GM20431 (cell line): ENCODE measurements around the gene HNMT.
"Not testable (repeated sequence)": the region's sequence is repeated elsewhere in the genome, so short reads cannot be mapped to it uniquely, and the experiment has no call there.

Experiments
- in situ Hi-C: fragments of 300-500 bp; cut with MseI, MboI; formaldehyde crosslinking; loops from one replicate; pipeline ENCODE4 v1.15.0; 2020; ENCODE audit warnings: low sequenced_read_pairs; ENCODE audit not compliant: unreplicated experiment

The HNMT gene

DNA sequence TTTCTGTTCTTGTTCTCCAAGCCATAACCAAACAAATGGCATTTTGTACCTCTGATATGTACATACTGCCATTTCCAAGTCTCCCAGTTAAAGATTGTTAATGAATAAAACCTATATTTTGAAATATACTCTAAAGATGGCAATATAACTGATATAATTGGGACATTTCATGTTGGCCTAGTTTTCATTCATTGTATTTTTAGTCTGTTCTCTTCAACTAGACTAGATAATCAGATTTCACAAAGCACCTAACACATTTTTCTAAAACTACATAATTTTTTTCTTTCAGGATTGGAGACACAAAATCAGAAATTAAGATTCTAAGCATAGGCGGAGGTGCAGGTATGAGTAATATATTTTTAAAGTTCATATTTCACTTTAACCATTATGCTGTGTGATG, 5.6 kb downstream of the HNMT start:
- in situ Hi-C loops, result no loop called here

DNA sequence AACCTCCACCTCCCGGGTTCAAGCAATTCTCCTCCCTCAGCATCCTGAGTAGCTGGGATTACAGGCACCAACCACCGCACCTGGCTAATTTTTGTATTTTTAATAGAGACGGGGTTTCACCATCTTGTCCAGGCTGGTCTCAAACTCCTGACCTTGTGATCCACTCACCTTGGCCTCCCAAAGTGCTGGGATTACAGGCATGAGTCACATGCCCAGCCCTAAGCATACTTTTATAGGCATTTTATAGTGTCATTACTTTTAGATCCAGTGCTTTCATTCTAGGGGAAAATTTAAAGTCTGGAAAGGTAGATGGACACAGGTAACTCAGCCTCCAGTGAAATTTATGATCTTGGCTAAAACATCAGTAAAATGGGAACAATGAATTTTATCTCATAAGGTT, 7.0 kb downstream of the HNMT start:
- in situ Hi-C loops, result not testable (repeated sequence)

DNA sequence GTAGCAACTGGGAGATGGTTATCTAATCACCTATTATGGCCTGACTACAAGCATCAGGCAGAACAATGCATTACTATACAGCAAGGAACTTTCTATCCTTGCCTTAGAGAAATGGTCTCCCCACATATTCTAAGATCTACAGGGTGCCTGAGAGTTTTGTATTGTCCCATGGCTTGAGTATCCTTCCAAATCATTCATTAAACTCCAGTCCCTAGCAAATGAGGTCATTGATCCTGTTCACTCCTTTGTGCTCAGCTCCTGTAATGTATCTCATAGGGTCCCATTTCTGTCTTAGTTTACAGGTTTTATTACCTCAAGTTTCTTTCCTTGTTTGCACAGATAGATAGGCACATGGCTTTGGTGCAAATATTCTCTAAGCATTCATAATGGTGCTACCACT, 9.0 kb downstream of the HNMT start:
- in situ Hi-C loops, result no loop called here

DNA sequence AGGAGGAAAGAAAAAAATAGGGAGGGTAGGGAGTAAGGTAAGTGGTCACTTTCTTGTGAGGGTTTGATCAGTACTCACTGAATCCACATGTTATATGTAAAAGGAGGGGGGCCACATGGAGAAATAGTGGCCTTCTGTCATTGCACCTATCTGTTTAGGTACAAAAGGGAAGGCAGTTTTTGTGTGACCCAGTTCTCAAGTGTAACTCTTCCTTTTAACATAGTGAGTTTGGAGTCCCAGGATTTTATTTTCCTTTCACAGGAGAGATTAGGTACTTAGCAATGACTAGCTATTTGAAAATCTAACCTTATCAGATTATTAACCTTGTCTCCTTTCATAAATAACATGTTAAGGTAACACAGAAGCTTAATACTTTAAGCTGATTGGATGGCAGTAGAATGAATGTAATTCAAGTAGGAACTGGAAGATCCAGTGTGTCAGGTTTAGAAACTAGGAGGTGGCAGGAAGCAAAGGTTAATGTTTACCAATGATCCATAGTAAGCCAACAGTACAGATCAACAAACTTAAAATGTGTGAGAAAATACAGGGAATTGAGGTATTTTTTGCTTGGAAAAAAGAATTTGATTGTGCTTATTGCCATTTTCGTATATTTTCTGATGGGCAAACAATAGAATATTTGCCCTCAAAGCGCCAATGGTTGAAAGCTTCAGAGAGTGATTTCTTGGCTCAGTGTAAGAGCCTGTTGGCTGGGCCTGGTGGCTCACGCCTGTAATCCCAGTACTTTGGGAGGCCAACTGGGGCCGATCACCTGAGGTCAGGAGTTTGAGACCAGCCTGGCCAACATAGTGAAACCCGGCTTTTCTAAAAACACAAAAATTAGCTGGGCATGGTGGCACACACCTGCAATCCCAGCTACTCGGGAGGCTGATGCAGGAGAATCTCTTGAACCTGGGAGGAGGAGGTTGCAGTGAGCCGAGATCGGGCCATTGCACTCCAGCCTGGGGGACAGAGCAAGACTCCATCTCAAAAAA, 11.3 kb downstream of the HNMT start:
- in situ Hi-C loops, result no loop called here

DNA sequence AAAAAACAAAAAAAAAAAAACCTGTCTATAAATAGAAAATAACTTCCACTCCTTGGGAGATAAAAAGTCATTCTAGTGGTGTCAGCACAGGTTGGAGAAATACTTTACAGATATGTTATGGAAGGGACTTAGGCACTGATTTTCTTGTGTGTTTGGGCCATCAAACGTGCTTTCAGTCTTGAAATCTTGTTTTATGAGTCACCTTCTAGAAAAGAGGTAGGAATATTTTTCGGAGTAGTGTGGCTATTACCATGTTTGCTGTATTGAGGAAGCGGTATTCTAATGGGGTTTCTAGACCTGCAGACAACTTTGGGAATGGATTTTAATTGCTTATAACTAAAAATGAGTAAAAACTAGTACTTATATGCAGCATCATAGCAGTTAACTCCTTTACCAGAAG, 12.0 kb downstream of the HNMT start:
- in situ Hi-C loops, result no loop called here

DNA sequence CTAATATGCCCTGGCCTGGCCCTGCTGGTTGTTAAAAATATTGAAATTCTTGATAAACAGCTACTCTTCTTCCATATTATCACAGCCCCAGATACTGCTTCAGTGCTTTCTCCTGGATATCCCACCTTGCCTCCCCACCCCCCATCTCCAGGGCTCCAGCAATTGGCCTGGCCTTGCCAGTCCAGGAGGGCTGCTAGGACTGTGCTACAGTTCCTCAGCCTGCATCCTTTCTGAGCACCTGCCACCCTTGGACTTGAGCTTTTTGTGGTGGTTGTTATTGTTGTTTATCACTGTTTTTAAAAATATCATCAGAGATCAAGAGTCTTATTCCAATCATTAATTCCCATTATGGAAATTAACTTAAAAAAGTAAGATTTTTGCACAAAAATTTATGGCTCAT, 13.5 kb downstream of the HNMT start:
- in situ Hi-C loops, result no loop called here

DNA sequence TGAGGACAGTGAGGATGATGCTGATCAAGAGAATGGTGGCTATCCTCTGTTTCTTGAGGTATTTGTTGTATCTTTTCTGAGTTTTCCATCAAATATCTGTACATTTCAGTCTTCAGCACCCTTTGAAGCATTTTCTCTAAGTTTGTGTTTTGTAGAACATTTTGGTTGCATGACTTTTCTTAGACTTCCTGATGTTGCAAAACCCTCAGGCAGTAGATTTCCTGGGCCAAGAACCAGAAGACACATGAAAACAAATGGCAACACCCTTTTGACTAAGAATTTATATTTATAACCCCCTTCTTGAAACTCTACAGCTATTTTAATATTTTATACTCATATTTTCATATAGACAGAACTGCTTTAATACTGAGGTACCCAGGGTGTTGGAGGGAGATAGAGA, 16.2 kb downstream of the HNMT start:
- in situ Hi-C loops, result no loop called here

DNA sequence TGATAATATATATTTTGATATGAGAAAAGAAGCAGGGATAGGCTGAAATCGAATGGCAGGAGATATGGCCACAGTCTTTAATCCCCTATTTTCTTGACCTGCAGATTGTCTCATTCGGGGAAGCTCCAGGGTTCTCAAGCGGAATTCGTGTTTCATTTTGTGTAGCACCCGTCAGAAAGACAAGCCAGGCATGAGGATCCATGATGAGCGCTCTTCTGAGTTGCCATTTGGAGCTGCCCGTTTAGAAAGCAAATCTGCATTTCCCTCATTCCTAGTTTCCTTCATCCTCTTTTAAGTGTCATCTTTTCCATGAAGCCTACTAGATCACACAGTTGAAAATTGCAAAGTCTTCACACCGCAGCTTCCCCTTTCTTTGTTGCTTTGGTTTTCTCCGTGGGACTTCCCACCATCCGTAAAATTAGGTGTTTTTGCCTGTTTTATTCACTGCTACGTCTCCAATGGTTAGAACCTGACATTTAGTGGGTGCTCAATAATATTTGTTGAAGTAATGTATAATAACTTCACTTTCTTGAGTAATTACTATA, 16.9 kb downstream of the HNMT start:
- in situ Hi-C loops, result no loop called here

DNA sequence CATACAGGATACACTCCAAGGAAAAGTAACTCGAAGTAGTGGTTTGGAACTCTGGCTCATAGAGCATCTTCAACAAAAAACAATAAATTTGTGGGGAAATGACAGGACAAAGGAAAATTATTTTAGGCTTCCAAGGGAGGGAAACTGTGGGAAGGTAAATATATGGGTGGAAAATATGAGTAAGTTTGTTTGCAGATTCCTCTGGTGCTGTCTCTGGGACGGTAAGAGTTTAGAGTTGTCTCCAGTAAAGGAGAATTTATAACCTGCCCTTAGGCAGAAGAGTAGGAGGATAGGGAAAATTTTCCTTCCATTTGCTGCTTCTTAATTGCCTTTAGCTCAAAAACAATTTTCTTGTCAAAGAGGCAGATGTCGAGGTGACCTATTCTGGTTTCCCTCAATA, 19.3 kb downstream of the HNMT start:
- in situ Hi-C loops, result no loop called here

DNA sequence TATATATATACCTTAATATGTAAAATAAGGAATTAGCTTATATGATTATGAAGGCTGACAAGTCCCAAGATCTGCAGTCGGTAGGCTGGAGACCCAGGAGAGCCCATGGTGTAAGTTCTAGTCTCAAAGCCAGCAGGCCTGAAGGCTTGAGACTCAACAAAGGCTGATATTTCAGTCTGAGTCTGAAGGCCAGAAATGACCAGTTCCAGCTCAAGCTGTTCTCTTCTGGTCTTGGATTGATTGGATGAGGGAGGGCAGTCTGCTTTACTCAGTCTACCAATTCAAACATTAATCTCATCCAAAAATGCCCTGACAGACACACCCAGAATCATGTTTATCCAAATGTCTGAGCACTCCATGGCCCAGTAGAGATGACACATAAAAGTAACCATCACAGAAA, 22.0 kb downstream of the HNMT start:
- in situ Hi-C loops, result no loop called here

DNA sequence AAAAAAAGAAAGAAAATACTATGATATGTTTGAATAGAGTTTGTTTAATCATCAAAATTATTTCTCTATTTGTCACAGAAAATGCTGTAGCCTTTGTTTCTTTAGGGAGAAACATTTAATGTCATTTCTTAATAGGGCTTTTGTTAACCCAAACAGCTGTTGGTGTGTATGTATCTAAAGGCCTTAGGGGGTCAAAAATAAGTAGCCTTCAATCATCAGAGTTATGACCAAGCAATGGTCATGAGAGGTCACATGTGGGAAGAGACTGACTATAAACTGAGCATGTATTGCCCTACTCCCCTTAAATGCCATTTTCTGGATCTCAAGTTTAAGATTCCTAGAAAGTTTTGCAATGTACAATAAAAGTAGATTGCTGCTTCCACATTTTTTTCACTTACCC, 22.7 kb downstream of the HNMT start:
- in situ Hi-C loops, result no loop called here

DNA sequence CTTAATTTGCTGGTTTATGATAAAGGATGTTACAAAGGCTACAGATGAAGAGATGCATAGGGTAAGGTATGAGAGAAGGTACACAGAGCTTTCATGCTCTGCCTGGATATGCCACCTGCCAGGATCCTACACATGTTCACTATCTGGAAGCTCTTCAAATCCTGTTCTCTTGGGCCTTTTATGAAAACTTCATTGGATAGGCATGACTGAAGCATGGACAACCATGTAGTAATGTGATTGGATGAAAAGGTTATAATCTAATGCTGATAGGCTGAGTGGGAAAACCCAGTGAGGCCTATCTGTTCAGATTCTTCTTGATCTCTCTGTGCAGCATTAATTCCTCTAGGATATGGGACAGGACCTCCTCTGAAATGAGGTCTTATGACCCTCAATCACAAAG, 26.8 kb downstream of the HNMT start:
- in situ Hi-C loops, result no loop called here

DNA sequence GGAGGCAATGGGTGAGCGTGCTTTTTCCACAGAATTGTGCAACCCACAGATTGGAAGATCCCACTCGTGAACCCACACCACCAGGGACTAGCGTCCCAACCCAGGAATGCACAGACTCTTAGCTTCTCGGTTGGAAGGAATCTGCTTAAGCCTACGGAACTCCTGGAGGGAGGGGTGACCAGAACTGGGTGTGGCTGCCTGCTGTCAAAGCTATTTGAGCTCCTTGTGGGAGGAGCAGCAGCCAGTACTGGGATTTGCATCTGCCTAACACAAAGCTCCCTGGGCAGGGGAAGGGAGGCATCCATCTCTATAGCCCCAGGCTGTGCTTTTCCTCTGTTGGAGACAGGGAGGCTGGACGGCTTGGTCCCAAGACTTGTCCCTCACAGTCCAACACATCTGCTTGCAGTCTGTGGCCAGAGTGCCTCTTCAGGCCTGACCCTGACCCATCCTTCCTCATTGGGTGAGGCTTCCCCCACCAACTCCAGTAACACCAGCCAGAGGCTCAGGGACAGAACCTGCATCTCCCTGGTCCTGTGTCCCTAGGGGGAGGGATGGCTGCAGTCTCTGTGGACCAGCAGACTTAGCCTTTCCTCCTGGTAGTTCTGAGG, 27.9 kb downstream of the HNMT start:
- in situ Hi-C loops, result no loop called here

DNA sequence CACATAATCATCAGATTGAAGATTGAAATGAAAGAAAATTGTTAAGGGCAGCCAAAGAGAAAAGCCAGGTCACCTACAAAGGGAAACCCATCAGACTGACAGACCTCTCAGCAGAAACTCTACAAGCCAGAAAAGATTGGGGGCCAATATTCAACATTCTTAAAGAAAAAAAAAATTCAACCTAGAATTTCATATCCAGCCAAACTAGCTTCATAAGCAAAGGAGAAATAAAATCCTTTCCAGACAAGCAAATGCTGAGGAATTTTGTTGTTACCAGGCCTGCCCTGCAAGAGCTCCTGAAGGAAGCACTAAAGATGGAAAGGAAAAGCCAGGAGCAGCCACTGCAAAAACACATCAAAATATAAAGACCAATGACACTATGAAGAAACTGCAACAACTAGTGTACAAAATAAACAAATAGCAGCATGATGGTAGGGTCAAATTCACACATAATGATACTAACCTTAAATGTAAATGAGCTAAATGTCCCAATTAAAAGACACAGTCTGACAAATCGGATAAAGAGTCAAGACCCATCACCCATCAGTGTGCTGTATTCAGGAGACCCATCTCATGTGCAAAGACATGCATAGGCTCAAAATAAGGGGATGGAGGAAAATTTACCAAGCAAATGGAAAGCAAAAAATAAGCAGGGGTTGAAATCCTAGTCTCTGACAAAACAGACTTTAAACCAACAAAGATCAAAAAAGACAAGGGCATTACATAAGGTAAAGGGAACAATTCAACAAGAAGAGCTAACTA, 29.6 kb downstream of the HNMT start:
- in situ Hi-C loops, result not testable (repeated sequence)

DNA sequence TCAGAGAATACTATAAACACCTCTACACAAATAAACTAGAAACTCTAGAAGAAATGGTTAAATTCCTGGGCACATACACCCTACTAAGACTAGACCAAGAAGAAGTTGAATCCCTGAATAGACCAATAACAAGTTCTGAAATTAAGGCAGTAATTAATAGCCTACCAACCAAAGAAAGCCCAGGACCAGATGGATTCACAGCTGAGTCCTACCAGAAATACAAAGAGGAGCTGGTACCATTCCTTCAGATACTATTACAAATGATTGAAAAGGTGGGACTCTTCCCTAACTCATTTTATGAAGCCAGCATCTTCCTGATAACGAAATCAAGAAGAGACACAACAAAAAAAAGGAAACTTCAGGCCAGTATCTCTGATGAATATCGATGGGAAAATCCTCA, 31.1 kb downstream of the HNMT start:
- in situ Hi-C loops, result not testable (repeated sequence)

DNA sequence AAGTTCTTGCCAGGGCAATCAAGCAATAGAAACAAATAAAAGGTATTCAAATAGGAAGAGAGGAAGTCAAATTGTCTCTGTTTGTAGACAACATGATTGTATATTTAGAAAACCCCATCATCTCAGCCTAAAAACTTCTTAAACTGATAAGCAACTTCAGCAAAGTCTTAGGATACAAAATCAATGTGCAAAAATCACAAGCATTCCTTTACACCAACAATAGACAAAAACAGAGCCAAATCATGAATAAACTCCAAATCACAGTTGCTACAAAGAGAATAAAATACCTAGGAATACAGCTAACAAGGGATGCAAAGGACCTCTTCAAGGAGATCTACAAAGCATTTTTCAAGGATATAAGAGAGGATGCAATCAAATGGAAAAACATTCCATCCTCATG, 31.9 kb downstream of the HNMT start:
- in situ Hi-C loops, result not testable (repeated sequence)

DNA sequence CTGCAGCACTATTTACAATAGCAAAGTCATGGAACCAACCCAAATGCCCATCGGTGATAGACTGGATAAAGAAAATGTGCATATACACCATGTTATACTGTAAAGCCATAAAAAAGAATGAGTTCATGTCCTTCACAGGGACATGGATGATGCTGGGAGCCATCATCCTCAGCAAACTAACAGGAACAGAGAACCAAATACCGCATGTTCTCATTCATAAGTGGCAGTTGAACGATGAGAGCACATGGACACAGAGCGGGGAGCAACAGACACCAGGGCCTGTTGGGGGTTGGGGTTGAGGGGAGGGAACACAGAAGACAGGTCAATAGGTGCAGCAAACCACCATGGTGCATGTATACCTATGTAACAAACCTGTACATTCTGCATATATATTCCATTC, 33.5 kb downstream of the HNMT start:
- in situ Hi-C loops, result no loop called here

DNA sequence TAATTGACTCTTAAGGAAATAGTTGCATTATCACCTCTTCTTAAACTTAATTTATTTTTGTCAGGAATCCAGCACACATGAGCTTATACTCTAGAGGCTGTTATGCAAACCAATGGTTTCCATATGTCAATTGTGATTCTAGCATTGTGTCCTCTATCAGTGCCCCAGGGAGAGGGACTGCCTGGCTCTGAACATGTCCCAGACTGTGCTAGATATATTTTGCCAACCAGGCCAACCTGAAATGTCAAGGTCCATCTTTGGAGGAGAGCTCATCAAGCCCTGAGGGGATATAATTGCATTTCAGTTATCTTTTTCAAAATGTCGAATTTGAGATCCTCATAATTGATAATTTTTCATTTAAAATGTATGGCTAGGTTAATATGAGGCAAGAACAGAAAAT, 34.2 kb downstream of the HNMT start:
- in situ Hi-C loops, result no loop called here

DNA sequence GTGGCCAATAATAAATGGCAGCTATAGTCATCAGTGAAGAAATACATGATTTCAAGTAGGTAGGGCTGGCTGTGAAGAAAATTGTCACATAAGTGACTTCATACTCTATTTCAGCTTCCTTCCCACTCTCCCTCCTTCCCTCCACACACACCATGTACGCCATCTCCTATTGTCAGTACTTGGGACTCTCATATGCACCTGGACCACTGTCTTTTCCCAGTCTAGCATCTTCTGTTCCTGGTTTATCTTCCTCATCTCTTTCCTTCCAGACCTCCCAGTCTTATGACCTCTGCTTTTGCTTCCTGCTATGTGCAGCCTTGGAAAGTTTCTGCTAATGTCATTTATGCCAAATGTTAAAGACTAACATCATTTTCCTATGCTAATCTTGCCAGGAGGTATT, 35.0 kb downstream of the HNMT start:
- in situ Hi-C loops, result no loop called here

DNA sequence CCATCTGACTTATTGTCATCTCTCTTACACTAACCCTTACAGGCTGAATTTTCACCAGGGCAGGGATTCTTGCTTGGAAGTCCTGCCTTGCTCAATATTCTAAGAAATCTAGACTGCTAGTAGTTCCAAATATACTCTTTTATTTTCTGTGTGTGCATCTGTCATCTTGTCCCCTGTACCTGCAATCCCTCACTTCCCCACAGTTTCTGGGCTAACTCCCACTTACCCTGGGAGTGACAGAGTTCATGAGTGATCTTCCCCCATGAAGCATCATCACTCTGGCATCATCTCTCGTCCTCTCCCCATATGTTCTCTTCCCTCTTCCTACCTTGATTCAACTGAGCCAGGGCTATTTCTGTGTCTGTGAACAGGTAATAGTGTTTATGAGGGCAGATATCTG, 35.7 kb downstream of the HNMT start:
- in situ Hi-C loops, result no loop called here

DNA sequence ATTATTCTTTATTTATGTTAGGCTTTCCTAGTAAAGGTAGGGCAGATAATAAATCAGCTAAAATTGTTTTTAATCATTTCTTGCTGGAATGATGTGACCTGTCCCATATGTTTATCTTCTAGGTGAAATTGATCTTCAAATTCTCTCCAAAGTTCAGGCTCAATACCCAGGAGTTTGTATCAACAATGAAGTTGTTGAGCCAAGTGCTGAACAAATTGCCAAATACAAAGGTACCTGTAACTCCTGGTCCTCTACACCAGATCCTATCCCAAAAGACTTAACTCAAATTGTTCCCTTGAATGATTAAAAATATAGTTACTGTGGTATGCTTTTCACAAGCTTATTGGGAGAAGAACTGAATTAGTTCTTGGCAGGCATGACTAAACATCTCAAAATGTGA, 36.5 kb downstream of the HNMT start:
- in situ Hi-C loops, result no loop called here
